Hematopoietic multipotent progenitor cell treated with erythropoietin and hydrocortisone succinate and interleukin-3 and kit ligand, for 4 days (in vitro differentiated cells): Measurements from ENCODE around the gene RNF121.

Experiments used
- DNase-seq: peaks from one replicate; pipeline ENCODE4 v3.0.0-alpha.2; 2015

Gene RNF121

DNA sequence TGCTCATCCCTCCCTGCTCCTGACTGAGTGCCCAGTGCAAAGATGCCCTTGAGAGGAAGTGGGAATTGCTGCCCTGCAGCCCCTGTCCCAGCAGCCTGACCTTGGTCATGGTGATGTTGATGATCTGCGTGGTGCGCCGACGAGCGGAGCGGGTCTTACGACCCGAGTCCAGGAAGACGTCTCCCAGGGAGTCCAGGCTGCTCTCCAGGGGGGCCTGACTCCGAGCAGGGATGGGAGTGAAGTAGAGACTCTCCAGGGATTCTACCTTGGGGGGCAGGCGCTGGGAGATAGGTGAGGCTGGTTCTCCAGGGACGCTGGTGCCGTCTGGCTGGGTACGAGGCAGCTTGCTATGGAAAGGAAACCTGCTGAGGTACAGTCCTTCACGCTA is 78.2 kb downstream of the RNF121 start:
- no peak for DNase-seq

DNA sequence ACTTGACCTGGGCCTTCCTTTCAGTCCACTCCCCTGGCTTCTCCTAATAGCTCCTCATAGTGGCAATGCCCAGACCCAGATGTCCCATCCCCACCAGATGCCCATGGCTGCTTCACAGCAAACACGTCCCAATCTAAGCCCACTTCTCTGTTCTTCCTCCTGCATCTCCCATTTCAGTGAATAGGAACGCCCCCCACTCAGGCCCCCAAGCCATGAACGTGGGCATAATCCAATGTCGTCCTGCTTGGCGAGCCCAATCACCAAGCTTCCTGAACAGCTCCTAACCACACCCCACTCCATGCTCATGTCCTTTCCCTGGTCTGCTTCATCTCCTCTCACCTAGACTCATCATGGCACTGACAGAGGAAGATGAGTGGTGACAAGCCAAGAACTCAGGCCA is 78.7 kb downstream of the RNF121 start:
- DNase-seq = no peak

DNA sequence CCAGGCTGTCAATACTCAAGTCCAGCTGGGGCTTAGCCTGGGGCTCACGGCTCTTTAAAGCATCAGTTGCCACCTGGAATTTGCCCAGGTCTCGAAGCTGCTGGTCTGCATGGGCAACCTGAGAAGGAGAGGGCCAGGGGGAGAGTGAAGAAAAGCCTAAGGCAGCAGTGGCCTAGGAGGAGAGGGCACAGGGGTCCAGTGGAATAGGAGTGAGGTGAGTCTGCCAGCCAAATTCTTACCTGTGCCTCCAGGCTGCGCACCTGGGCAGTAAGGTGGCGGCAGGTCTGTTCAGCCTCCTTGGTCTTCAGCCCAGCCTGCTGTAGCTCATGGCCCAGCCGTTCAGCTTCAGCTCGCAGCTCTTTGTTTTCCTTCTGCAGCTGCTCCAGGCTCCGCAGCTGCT is 79.9 kb downstream of the RNF121 start:
- DNase-seq = no peak

GRCh38 chr11:72009156-72009555 is 80.3 kb downstream of the RNF121 start:
- no peak for DNase-seq

DNA sequence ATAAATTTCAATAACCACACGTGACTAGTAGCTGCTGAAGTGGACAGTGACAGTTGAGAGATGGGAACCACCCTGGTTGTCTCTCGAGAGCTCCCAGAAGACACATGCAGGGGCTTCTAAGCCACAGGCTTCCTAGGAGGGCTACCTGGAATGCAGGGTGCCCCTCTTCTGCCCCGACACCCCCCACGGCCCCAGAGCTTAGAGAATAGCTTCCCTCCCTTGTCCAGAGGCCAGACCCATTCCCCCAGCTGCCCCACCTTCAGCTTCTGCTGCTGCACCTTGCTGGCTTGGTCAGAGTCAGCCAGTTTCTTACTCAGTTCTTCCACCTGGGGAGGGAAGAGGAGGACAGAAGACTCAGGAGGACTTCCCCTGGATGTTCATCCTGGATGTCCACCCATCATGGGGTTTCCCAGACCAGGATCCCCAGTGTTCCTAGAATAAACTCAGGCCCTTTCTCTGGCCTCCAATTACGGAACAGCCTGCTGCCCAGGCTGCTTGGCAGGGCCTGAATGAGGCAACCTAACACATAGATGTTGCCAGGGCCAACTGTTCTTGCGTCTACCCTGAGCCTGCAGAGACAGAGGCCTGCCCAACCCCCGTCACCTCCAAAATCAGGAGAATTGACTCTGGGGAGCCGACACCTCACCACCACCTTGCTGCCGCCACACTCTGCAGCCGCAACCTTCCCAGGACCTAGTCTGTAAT is 81.8 kb downstream of the RNF121 start:
- no peak for DNase-seq

- DNase-seq = no peak
Measured at GRCh38 chr11:72012091-72012630, 83.3 kb downstream of the RNF121 start.

GRCh38 chr11:72012897-72013721 is 84.3 kb downstream of the RNF121 start:
- DNase-seq = no peak

GRCh38 chr11:72013765-72014711 is 85.2 kb downstream of the RNF121 start:
- no peak for DNase-seq

- DNase-seq = no peak
Measured at GRCh38 chr11:72014761-72015320, 86.0 kb downstream of the RNF121 start.

- peak; percentile 68 for DNase-seq
Measured at GRCh38 chr11:72015511-72016061, 86.7 kb downstream of the RNF121 start.

DNA sequence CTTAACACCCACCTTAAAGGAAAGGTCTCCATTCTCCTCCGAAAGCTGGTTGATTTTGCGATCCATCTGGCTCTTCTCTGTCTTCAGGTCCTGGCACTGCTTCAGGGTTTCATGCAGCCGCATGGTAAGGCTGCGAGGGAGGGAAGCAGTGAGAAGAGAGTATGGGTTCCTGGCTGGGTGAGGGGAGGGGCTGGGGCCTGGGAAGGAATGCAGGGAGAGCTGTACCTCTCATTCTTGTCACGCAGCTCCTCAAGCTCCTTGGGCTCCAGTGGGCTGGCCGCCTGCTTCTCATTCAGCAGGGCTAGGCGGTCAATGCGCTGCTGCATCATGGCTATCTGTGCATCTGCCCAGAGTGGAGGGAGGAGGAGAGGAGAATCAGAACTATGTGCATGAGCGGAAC is 89.3 kb downstream of the RNF121 start:
- DNase-seq = no peak

GRCh38 chr11:72023335-72023734 is 94.5 kb downstream of the RNF121 start:
- no peak for DNase-seq

- no peak for DNase-seq
Measured at GRCh38 chr11:72024069-72024754, 95.4 kb downstream of the RNF121 start.

- DNase-seq = no peak
Measured at GRCh38 chr11:72026090-72026489, 97.2 kb downstream of the RNF121 start.

- no peak for DNase-seq
Measured at GRCh38 chr11:72030472-72031045, 101.7 kb downstream of the RNF121 start.

GRCh38 chr11:72036687-72037086 is 107.8 kb downstream of the RNF121 start:
- DNase-seq = no peak

- DNase-seq = no peak
Measured at GRCh38 chr11:72037554-72038311, 108.9 kb downstream of the RNF121 start.

DNA sequence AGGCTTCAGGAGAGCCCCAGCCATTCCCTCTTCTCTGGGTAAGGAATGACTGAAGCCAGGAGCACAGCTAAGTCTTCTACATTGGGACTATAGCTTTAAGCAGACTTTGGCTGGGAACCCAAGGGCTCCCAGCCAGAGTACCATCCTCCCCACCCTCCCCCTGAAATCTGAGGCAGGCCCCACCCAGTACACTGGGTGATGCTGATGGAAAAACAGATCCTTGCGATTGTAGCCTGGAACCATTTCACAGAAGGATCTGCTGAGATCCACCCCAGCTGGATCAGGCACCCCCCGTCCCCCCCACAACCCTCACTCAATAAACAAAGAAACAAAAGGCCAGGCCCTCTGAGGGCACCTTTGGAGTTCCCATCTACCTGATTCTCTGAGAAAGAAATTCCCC is 109.6 kb downstream of the RNF121 start:
- no peak for DNase-seq

DNA sequence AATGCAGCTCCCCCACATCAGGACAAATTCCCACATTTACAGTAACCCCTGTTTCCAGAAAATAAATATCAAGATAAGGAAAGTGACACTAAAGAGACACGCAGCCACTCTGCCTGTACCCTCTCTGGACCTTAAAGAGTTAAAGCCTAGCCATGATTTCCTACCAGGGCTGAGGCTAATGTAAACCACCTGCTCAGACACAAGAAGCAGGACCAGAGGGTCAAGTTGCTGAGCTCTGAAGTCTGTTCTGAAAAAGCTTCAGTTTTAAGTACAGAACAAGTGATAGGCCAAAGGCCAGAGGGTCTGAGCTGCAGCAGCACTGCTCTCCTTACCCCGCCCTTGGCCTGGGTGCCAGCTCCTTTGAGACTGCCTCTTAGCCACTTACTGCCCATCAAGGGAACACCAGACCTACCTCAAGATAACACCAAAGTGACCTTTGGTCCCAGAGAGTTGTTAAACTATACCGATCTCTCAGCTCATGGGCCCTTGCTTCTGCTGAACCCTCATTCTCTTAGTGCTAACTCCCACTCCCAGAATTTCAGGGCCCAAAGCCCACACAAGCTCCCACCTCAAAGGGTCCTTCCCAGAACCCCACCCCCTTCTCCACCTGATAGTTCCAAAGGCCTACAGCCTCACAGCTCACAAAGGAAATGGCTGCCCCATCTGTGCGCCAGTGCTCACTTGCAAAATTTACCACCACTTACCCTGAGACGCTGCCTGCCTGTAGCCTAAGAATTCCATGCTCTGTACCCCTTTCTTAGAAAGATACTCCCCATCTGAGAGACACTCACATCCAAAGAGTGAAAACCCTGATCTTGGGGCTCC is 110.4 kb downstream of the RNF121 start:
- no peak for DNase-seq
